Activated naive CD4-positive, alpha-beta T cell treated with anti-CD3 and anti-CD28 coated beads, Interleukin-2, amount 50 U/mL, for 16 hours (primary cell): Measurements from ENCODE around the gene CCDC33.

ENCODE experiments used
- DNase-seq: peaks from one replicate; pipeline ENCODE4 v3.0.0-alpha.2; 2020

The CCDC33 gene

GRCh38 chr15:74259821-74260607, 23.9 kb downstream of the CCDC33 start:
- DNase-seq = no peak

DNA sequence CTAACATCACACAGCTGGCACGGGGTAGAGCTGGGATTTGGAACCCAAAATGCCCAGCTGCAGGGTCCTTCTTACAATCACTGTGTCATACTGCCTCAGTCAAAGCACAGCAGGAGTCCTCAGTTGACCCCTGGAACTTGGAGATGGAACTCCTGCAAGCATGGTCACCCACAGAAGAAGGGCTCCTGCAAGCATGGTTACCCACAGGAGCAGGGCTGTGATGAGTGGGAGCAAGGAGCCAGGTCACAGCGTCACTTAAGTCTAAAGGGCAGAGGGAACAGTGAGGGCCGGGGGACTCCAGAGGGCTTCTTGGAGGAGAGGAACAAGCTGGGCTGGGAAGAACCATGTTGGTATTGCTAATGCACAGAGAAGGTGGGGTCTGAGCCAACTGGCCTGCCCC, 24.9 kb downstream of the CCDC33 start:
- no peak for DNase-seq

GRCh38 chr15:74261685-74262084, 25.6 kb downstream of the CCDC33 start:
- DNase-seq = no peak

GRCh38 chr15:74262151-74262550, 26.0 kb downstream of the CCDC33 start:
- DNase-seq = no peak

DNA sequence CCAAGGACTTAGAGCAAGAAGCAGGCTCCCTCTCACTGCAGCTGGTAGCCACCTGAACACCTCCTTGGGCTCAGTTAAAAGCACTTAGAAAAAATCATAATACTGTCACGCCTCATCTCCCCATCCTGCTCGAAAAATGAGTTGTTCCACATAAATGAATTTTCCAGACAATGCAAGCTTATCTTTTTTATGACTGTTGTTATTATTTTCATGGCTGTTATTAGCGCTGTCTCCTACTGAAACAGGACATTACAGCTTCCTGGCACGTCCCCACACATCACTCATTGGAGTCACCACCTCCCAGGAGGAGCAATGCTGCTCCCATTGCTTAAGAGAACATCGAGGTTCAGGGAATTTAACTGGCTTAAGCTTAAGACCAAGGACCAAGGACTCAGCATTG, 26.5 kb downstream of the CCDC33 start:
- DNase-seq = no peak

GRCh38 chr15:74263466-74263865, 27.3 kb downstream of the CCDC33 start:
- no peak for DNase-seq

DNA sequence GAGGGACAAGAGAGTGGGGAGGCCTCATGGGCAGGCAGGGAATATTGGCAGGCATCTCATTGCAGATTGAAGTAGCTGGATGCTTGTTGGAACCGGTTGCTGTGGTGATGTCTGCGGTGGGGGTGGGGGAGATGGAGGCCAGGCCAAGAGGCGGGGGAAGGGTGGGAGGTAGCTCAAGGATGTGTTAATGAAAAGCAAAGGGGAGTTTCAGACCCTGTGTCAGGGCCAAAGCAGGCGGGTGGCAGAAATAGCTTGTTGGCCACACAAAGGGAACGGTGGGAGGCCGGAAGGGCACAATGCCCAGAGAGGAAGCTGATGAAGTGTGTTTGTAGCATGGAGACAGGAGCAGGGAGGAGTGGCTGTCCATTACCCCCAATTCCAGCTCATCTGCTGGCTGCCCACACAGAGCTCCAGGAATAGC, 28.0 kb downstream of the CCDC33 start:
- DNase-seq = no peak

DNA sequence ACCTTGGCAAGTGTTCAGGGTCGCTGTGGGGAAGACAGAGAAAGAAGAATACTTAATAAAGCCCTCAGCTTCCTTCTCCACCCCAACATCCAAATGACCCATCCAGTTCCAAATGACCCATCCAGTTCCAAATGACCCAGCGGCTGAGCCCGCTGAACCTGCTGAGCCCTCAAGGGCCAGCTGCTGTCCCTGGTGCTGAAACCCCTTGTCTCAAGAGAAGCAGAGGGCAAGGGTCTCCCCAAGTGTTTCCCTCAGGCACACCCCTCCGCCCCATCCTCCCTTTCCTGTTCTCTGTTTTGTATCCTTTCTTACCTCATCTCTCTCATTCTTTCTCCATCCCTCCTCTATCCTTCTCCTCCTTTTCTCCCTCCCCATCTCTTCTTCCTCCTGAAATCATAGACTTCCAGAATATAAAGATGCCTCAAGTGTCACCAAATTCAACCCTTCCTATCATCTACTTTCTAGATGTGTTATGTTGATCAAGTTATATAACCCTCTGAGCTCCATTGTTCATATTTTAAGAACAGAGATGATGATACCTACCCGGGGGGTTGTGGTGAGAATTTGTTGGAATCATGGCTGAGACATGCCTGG, 29.0 kb downstream of the CCDC33 start:
- DNase-seq = no peak

GRCh38 chr15:74268020-74268419, 31.9 kb downstream of the CCDC33 start:
- DNase-seq = no peak

DNA sequence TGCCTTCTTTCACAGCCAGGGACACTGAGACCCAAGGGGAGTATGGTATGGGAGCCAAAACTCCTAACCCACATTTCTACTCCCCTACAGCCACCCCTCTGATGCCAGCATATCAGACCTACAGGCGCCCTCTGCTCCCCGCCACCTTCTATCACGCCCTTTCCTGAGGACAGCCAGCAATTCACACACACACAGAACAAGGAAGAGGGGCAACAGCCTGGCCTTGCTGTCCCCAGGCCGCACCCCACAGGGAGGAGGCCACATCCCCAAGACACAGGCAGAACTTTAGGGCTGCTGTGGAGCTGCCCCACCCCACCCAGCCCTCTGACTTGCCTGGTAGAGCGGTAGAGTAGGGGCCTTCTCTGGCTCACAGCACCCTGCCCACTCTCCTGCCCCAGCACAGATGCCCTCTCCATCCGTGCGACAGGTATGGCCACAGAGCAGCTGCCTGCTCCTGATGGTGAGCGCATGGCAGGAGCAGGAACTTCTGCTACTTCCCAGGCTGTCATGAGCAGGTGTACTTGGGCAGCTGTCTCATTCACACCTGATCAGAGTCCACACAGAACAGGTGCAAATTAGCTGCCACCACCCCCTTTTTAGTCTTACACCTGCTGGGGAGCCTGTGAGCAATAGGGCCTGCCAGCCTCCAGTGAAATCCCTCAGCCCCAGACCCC, 33.4 kb downstream of the CCDC33 start:
- DNase-seq = no peak

- DNase-seq = no peak
Observed at GRCh38 chr15:74270155-74270554, 34.0 kb downstream of the CCDC33 start.

DNA sequence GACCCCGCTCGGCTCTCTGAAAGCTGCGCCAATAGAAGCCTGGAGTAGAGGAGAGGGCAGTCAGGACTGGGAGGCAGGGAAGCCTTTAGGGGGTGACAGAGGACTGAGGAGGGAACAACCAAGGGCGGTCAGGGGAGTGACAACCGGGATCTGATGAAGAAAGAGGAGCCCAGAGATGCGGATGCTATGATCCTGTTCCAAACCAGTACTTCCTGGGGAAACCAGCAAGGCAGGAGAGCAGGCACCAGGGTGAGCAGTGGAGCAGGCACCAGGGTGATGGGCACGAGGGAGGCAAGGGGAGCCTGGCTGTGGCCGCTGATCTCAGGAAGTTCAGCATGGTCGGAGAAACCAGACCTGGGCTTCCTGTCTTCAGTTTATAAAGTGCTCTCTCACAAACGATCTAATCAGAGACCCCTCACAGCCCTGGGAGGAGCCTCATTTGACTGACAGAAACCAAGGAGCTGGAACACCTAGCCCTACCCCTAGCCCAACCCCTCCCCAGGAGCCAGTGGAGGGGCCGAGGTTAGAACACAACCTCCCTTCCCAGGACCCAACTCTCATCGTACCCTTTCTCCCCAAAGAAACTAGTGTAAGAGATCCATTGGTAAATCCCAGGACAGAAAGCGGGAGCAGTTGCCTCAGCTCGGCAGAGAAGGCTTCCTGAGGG, 34.9 kb downstream of the CCDC33 start:
- no peak for DNase-seq

GRCh38 chr15:74272812-74273211, 36.7 kb downstream of the CCDC33 start:
- DNase-seq = no peak

DNA sequence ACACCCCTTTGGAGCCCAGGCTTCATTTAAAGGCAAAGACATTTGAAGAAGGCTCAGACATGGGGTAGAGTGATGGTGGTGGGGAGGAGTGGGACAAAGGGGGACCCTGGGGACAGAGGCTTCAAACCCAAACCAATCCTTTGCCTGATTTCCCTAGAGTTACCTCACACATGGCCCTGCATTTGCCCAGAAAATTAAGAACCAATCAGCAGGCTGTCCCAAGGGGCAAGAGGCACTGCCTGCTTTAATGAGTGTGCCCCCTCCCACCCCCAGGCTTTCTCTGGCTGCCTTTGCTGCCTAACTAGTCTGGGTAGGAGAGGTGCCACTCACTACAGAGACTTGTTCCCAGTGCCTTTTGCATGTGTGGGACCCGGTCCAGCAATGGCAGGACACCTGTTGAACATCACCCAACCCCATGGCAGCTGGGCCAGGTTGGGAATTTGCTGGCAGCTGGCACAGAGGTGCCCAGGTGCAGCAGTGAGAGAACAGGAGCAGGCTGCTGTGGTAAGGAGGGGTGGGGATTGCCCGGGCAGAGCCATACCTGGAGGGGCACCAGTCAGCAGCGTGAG, 38.4 kb downstream of the CCDC33 start:
- no peak for DNase-seq

DNA sequence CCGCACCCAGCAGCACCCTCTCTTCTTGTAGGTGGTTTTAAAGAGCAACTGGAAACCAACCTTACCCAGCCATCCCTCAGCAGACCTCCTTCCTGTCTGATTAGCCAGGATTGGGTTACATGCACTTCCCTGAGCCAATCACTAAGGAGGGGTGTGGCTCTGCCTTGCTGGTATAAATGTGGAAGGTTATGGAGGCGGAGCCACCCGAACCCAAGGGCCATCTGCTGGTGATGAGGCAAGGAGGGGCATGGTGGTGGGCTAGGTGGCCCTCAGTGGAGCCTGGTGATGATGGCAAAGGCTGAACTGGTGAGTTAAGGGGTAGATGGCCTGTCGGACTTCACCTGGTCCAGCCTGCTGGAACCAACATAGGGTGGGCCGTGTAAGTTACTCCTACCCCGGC, 39.8 kb downstream of the CCDC33 start:
- no peak for DNase-seq

- DNase-seq = no peak
Observed at GRCh38 chr15:74276560-74276959, 40.4 kb downstream of the CCDC33 start.

DNA sequence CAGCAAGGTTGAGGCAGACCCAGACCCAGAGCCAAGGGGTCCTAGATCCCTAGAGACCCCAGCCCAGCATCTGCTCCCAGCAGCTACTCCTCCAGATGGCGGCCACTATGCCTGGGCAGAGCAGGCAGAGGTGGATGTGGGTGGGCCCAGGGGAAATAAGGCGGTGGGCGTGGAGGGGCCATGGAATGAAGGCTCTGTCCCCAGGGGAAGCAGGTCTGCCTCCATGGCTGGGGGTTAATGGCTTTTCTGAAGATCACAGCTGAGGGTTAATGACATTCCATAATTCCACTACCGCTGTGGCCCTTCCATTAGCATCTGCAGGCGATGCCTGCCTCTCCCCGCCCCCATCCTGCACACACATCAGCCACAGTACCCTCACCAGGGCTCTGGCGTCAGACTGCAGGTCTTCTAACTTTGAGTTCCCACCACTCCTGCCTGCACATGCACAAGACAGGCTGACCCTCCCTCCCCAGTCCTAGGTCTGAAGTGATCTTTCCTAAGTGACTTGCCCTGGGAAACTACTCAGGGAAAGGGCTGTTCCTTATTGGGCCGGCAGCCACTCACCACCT, 41.2 kb downstream of the CCDC33 start:
- no peak for DNase-seq

DNA sequence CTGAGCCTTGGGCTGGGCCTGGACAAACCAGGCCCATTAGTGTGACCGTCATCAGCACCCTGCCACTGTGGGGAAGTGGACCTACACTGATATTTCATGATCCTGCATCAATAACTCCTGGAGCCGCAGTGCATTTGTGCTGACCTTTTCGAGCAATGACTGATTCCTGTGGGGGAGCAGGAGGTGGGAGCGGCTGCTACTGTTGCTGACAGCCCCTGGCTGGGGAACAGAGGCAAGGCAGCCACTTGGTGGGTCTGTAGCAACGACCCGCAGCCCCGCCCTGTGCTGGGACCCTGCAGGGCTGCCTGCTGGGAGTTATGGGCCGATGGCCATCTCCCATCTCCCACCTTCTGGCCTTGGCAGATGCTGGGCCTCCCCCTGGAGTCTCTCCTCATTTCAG, 42.1 kb downstream of the CCDC33 start:
- DNase-seq = no peak

- no peak for DNase-seq
Observed at GRCh38 chr15:74281147-74282133, 45.3 kb downstream of the CCDC33 start.

DNA sequence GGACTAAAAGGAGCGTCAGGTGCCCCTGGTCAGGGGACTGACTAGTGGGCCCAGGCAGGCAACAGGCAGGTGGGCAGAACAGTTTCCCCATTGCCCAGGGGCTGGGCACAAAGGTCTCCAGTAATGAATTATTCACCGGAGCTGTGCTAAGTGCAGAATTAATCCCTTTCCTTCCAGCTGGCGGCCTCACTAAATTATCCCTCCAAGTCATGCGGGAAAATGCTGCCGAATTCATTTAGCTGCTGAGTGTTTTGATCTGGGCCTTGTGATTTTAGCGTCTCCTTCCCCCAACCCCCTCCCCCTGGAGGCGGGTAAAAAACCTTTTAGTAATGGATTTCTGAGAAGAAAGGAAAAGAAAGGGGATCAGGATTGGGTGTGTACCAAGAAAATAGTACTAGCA, 47.2 kb downstream of the CCDC33 start:
- DNase-seq = no peak

DNA sequence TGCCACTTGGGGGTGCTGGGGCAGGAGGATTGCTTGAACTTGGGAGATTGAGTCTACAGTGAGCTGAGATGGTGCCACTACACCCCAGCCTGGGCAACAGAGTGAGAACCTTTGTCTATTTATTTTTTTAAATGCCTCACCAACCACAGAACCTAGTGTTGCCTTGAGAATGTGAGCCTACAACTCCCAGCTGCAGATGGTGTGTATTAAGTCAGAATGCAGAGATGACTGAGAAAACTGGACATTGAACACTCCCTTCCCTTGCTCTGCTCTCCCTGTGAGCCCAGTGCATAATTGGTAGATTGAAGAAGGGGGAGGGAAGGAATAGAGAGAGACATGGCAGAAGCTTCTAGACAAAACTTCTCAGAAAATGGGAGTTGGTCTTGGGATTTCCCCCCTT, 53.5 kb downstream of the CCDC33 start:
- DNase-seq = no peak

DNA sequence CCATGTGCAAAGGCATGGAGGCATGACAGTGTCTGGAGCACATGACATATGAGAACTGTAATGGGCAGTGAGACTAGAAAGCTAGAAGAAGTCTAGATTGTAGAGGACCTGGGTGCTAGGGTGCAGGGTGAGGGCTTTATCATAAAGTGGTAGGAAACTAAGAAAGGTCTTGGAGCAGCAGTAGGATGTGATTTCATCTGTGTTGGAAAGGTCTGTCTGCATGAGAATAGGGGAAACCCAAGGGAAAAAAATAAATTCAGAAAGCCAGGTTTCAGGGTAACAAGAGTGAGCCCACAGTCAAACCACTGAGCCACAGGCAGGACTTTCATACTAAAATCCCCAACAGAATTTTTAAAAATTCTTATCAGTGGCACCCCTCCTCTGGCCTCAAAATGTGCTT, 54.5 kb downstream of the CCDC33 start:
- DNase-seq = no peak
